ENCODE measurements around the gene MGAT5B.

- TF ChIP-seq POLR2AphosphoS5 (IDR thresholded peaks at IDR 0.05; ENCODE audit: low read depth, low read length) (no peak), POLR2A (IDR thresholded peaks at IDR 0.05; ENCODE audit: low read depth, low read length) (no peak), TAF1 (IDR thresholded peaks at IDR 0.05; ENCODE audit: borderline replicate concordance, low read depth, low read length) (no peak)
Observed at GRCh38 chr17:76927577-76927976, 59.4 kb downstream of the MGAT5B start.

Data from GM12892 (cell line).